ENCODE data around the gene ASIC5. TPM values are rescaled to one million over a fixed set of nuclear protein-coding genes. Genes with fewer than 3 reads are reported as not detected.

Gene ASIC5
- total and polyA plus RNA-seq, 2 donors (not counting 1 experiment from before 2014, with no cell fraction given): not detected

GRCh38 chr4:155855897-155856296 lies 10.2 kb downstream of the ASIC5 start:
- DNase-seq (ENCODE audit: low read depth in 2 of 2): no peak
- no peaks in the 10 kb centered on the region for H4K20me1 ChIP-seq (ENCODE audit: control insufficient read depth, extremely low read depth, insufficient read depth, low read length)
- no peaks in the 10 kb centered on the region for H3K79me2 ChIP-seq (ENCODE audit: control insufficient read depth, insufficient read depth, low read length)
- TF ChIP-seq EZH2 (IDR thresholded peaks at IDR 0.05; ENCODE audit: low read length, missing control alignments): no peak
- TF ChIP-seq, protein P1, sequence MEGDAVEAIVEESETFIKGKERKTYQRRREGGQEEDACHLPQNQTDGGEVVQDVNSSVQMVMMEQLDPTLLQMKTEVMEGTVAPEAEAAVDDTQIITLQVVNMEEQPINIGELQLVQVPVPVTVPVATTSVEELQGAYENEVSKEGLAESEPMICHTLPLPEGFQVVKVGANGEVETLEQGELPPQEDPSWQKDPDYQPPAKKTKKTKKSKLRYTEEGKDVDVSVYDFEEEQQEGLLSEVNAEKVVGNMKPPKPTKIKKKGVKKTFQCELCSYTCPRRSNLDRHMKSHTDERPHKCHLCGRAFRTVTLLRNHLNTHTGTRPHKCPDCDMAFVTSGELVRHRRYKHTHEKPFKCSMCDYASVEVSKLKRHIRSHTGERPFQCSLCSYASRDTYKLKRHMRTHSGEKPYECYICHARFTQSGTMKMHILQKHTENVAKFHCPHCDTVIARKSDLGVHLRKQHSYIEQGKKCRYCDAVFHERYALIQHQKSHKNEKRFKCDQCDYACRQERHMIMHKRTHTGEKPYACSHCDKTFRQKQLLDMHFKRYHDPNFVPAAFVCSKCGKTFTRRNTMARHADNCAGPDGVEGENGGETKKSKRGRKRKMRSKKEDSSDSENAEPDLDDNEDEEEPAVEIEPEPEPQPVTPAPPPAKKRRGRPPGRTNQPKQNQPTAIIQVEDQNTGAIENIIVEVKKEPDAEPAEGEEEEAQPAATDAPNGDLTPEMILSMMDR (conservative IDR thresholded peaks at IDR 0.05 in 1 of 2, IDR thresholded peaks at IDR 0.05 in 1 of 2; ENCODE audit: low read depth in 1 of 2, low read length in 2 of 2): no peak
- H3K27me3 ChIP-seq (ENCODE audit: control insufficient read depth, insufficient read depth, low read length): no peaks in the 10 kb centered on the region
- H3K36me3 ChIP-seq (ENCODE audit: control insufficient read depth, insufficient read depth, low read length): no peaks in the 10 kb centered on the region
- no peak overlapping the region for H3K4me3 ChIP-seq (replicated peaks in 1 of 4; ENCODE audit: control extremely low read depth in 1 of 4, insufficient read depth in 1 of 4, low read depth in 3 of 4, low read length in 4 of 4)
- H3K4me1 ChIP-seq (ENCODE audit: control insufficient read depth, extremely low read depth, insufficient read depth, low read length): no peaks in the 10 kb centered on the region
- H3K9me3 ChIP-seq (ENCODE audit: control insufficient read depth, insufficient read depth, low read depth, low read length): no peaks in the 10 kb centered on the region
- H3K4me2 ChIP-seq (ENCODE audit: extremely low read depth, insufficient read depth, low read length): no peak overlapping the region
- H2AFZ ChIP-seq (ENCODE audit: low read length): no peak overlapping the region
- no peak overlapping the region for H3K9ac ChIP-seq (ENCODE audit: insufficient read depth, low read length)
- H3K27ac ChIP-seq (ENCODE audit: insufficient read depth, low read length): no peak overlapping the region

DNA sequence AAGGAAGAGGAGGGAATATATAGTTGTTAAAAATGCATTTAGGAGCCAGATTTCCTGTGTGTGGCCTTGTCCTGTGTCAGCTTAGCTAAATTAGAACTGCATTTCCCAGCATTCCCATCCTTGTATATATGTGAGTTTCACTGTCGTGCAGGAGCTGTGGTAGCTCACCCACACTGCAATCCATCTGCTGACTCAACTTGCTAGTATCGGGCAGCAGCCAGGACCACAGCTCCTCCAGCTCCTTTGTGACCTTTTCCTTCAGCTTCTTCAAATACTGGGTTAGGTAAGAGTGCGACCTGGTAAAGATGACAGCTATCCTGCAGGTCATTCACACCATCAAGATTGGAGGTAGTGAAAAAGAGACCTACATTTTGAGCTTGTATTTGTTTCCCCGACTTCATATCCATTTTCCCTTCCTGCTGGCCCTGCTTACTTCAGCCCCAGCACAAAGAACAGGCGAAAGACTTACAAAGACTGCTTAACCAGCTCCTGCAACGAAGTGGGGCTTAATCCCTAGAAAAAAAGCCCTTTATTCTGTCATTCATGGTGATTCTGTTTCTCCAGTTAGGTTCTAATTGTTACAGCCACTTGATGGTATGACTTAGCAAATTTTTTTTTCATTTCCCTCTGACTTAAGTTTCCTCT lies 11.4 kb downstream of the ASIC5 start:
- H3K4me3 ChIP-seq (replicated peaks in 1 of 4; ENCODE audit: control extremely low read depth in 1 of 4, insufficient read depth in 1 of 4, low read depth in 3 of 4, low read length in 4 of 4): peak overlapping the region in 1 of 4 experiments; percentile 8
- H3K79me2 ChIP-seq (ENCODE audit: control insufficient read depth, insufficient read depth, low read length): no peaks in the 10 kb centered on the region
- no peaks in the 10 kb centered on the region for H3K4me1 ChIP-seq (ENCODE audit: control insufficient read depth, extremely low read depth, insufficient read depth, low read length)
- DNase-seq (ENCODE audit: low read depth in 2 of 2): peak; percentile 70 to 79
- H3K36me3 ChIP-seq (ENCODE audit: control insufficient read depth, insufficient read depth, low read length): no peaks in the 10 kb centered on the region
- H3K9me3 ChIP-seq (ENCODE audit: control insufficient read depth, insufficient read depth, low read depth, low read length): no peaks in the 10 kb centered on the region
- TF ChIP-seq, protein P1 (conservative IDR thresholded peaks at IDR 0.05 in 1 of 2, IDR thresholded peaks at IDR 0.05 in 1 of 2; ENCODE audit: low read depth in 1 of 2, low read length in 2 of 2): no peak
- no peak for TF ChIP-seq EZH2 (IDR thresholded peaks at IDR 0.05; ENCODE audit: low read length, missing control alignments)
- peak overlapping the region; percentile 4 for H2AFZ ChIP-seq (ENCODE audit: low read length)
- H3K27me3 ChIP-seq (ENCODE audit: control insufficient read depth, insufficient read depth, low read length): no peaks in the 10 kb centered on the region
- H4K20me1 ChIP-seq (ENCODE audit: control insufficient read depth, extremely low read depth, insufficient read depth, low read length): no peaks in the 10 kb centered on the region
- no peak overlapping the region for H3K9ac ChIP-seq (ENCODE audit: insufficient read depth, low read length)
- no peak overlapping the region for H3K27ac ChIP-seq (ENCODE audit: insufficient read depth, low read length)
- H3K4me2 ChIP-seq (ENCODE audit: extremely low read depth, insufficient read depth, low read length): no peak overlapping the region

DNA sequence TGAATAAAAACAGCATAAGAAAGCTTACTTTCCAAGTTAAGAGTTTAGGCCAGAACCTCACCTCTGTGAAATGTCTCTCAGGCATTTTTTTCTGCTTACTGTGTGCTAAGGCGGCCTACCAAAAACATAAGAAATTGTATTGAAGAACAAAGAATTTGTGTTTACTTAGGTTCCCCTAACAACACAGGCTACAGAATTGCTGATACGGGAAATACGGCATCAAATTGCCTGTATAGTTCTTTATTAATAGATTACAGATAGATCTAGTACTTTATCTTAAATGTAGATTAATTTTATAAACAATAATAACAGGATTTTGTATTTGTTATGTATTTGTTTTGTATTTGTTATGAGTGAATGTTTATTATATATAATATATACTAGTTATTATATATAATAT lies 12.9 kb downstream of the ASIC5 start:
- TF ChIP-seq, protein P1 (conservative IDR thresholded peaks at IDR 0.05 in 1 of 2, IDR thresholded peaks at IDR 0.05 in 1 of 2; ENCODE audit: low read depth in 1 of 2, low read length in 2 of 2): no peak
- no peak for TF ChIP-seq EZH2 (IDR thresholded peaks at IDR 0.05; ENCODE audit: low read length, missing control alignments)
- no peak overlapping the region for H2AFZ ChIP-seq (ENCODE audit: low read length)
- no peaks in the 10 kb centered on the region for H3K4me1 ChIP-seq (ENCODE audit: control insufficient read depth, extremely low read depth, insufficient read depth, low read length)
- H3K9me3 ChIP-seq (ENCODE audit: control insufficient read depth, insufficient read depth, low read depth, low read length): no peaks in the 10 kb centered on the region
- H3K9ac ChIP-seq (ENCODE audit: insufficient read depth, low read length): no peak overlapping the region
- DNase-seq (ENCODE audit: low read depth in 2 of 2): no peak
- H3K36me3 ChIP-seq (ENCODE audit: control insufficient read depth, insufficient read depth, low read length): no peaks in the 10 kb centered on the region
- H3K79me2 ChIP-seq (ENCODE audit: control insufficient read depth, insufficient read depth, low read length): no peaks in the 10 kb centered on the region
- no peak overlapping the region for H3K27ac ChIP-seq (ENCODE audit: insufficient read depth, low read length)
- H3K4me2 ChIP-seq (ENCODE audit: extremely low read depth, insufficient read depth, low read length): no peak overlapping the region
- H3K4me3 ChIP-seq (replicated peaks in 1 of 4; ENCODE audit: control extremely low read depth in 1 of 4, insufficient read depth in 1 of 4, low read depth in 3 of 4, low read length in 4 of 4): no peak overlapping the region
- no peaks in the 10 kb centered on the region for H4K20me1 ChIP-seq (ENCODE audit: control insufficient read depth, extremely low read depth, insufficient read depth, low read length)
- no peaks in the 10 kb centered on the region for H3K27me3 ChIP-seq (ENCODE audit: control insufficient read depth, insufficient read depth, low read length)

All from fibroblast of lung (primary cell).